Muscle layer of duodenum (tissue), 2 donors: ENCODE measurements around the gene NMRK1.
A peak's percentile ranks its signal among the peaks of the same experiment; 100 is the strongest.

Experiments
- H3K27ac ChIP-seq: one replicate; pipeline ENCODE4 v1.7.0; 2013; ENCODE audit warnings: mild to moderate bottlenecking, low read length
- H3K27me3 ChIP-seq: one replicate; pipeline ENCODE4 v1.7.0; 2013; ENCODE audit warnings: low read depth, mild to moderate bottlenecking, control low read depth, low read length
- H3K36me3 ChIP-seq, 2 donors: one replicate each; pipeline ENCODE4 v1.7.0; 2013; ENCODE audit warnings: low read length in 2 of 2, control low read depth in 1 of 2, mild to moderate bottlenecking in 1 of 2; ENCODE audit not compliant: insufficient read depth in 2 of 2, control insufficient read depth in 1 of 2
- H3K4me1 ChIP-seq, 2 donors: one replicate each; pipeline ENCODE4 v1.7.0; 2013; ENCODE audit warnings: low read length in 2 of 2, mild to moderate bottlenecking in 2 of 2, control low read depth in 1 of 2, moderate library complexity in 1 of 2; ENCODE audit not compliant: insufficient read depth in 2 of 2, control insufficient read depth in 1 of 2
- H3K4me3 ChIP-seq, 2 donors: one replicate each; pipeline ENCODE4 v1.7.0; 2013; ENCODE audit warnings: low read length in 2 of 2, low read depth in 1 of 2, mild to moderate bottlenecking in 1 of 2
- H3K9me3 ChIP-seq, 2 donors: one replicate each; pipeline ENCODE4 v1.7.0; 2013; ENCODE audit warnings: low read length in 2 of 2, control low read depth in 1 of 2, mild to moderate bottlenecking in 1 of 2; ENCODE audit not compliant: control insufficient read depth in 1 of 2
- donor health status: healthy.

Gene NMRK1

GRCh38 chr9:75083188-75083970 is 4.6 kb downstream of the NMRK1 start:
- Histone ChIP-seq H3K4me3 (no peak overlapping the region), H3K27me3 (no peaks in the 10 kb centered on the region), H3K36me3 (peaks cover 0 to 18% of the 10 kb centered on the region in 2 donors), H3K27ac (no peak overlapping the region), H3K4me1 (peaks cover 12 to 13% of the 10 kb centered on the region in 2 donors), H3K9me3 (no peaks in the 10 kb centered on the region)

GRCh38 chr9:75081632-75082031 is 6.3 kb downstream of the NMRK1 start:
- H3K4me1 ChIP-seq, result peaks cover 8 to 13% of the 10 kb centered on the region in 2 donors
- H3K36me3 ChIP-seq, result peaks cover 0 to 18% of the 10 kb centered on the region in 2 donors
- no peak overlapping the region for H3K4me3 ChIP-seq
- H3K9me3 ChIP-seq, result no peaks in the 10 kb centered on the region
- no peak overlapping the region for H3K27ac ChIP-seq
- no peaks in the 10 kb centered on the region for H3K27me3 ChIP-seq

- Histone ChIP-seq H3K9me3 (no peaks in the 10 kb centered on the region), H3K27me3 (no peaks in the 10 kb centered on the region), H3K36me3 (peaks cover 4 to 5% of the 10 kb centered on the region in 2 donors), H3K4me1 (no peaks in the 10 kb centered on the region), H3K4me3 (no peak overlapping the region), H3K27ac (no peak overlapping the region)
Measured at GRCh38 chr9:75072895-75073294, 15.1 kb downstream of the NMRK1 start.

- Histone ChIP-seq H3K27ac (peak overlapping the region; percentile 10), H3K4me1 (no peaks in the 10 kb centered on the region), H3K36me3 (peaks cover 4 to 12% of the 10 kb centered on the region in 2 donors), H3K27me3 (no peaks in the 10 kb centered on the region), H3K4me3 (no peak overlapping the region), H3K9me3 (no peaks in the 10 kb centered on the region)
Measured at GRCh38 chr9:75071530-75072122, 16.3 kb downstream of the NMRK1 start.

- Histone ChIP-seq H3K4me3 (no peak overlapping the region), H3K4me1 (peaks cover 0 to 7% of the 10 kb centered on the region in 2 donors), H3K9me3 (no peaks in the 10 kb centered on the region), H3K27ac (no peak overlapping the region), H3K36me3 (peaks cover 4 to 12% of the 10 kb centered on the region in 2 donors), H3K27me3 (no peaks in the 10 kb centered on the region)
Measured at GRCh38 chr9:75069171-75069570, 18.8 kb downstream of the NMRK1 start.

GRCh38 chr9:75067894-75068293 is 20.1 kb downstream of the NMRK1 start:
- H3K4me3 ChIP-seq, result no peak overlapping the region
- H3K36me3 ChIP-seq, result peaks cover 4 to 16% of the 10 kb centered on the region in 2 donors
- H3K27me3 ChIP-seq, result no peaks in the 10 kb centered on the region
- H3K4me1 ChIP-seq, result peaks cover 0 to 7% of the 10 kb centered on the region in 2 donors
- H3K27ac ChIP-seq, result no peak overlapping the region
- no peaks in the 10 kb centered on the region for H3K9me3 ChIP-seq

- no peaks in the 10 kb centered on the region for H3K9me3 ChIP-seq
Measured at GRCh38 chr9:75065510-75065909, 22.4 kb downstream of the NMRK1 start.

GRCh38 chr9:75064307-75065025 is 23.5 kb downstream of the NMRK1 start:
- Histone ChIP-seq H3K9me3 (no peaks in the 10 kb centered on the region), H3K4me3 (no peak overlapping the region), H3K27me3 (no peaks in the 10 kb centered on the region), H3K27ac (no peak overlapping the region), H3K4me1 (peaks cover 0 to 7% of the 10 kb centered on the region in 2 donors), H3K36me3 (peaks cover 8 to 22% of the 10 kb centered on the region in 2 donors)

More at GRCh38 chr9:75065510-75065909, 22.4 kb downstream of the NMRK1 start:
- H3K4me3 ChIP-seq, result no peak overlapping the region
- H3K4me1 ChIP-seq, result peaks cover 0 to 7% of the 10 kb centered on the region in 2 donors
- H3K36me3 ChIP-seq, result peaks cover 8 to 23% of the 10 kb centered on the region in 2 donors
- H3K27ac ChIP-seq, result no peak overlapping the region
- H3K27me3 ChIP-seq, result no peaks in the 10 kb centered on the region

GRCh38 chr9:75063556-75064305 is 24.2 kb downstream of the NMRK1 start:
- no peak overlapping the region for H3K27ac ChIP-seq
- peaks cover 0 to 7% of the 10 kb centered on the region in 2 donors for H3K4me1 ChIP-seq
- peaks cover 8 to 19% of the 10 kb centered on the region in 2 donors for H3K36me3 ChIP-seq
- H3K9me3 ChIP-seq, result no peaks in the 10 kb centered on the region
- H3K4me3 ChIP-seq, result no peak overlapping the region
- H3K27me3 ChIP-seq, result no peaks in the 10 kb centered on the region

- no peak overlapping the region for H3K4me3 ChIP-seq
- no peak overlapping the region for H3K27ac ChIP-seq
- H3K27me3 ChIP-seq, result no peaks in the 10 kb centered on the region
- peaks cover 0 to 7% of the 10 kb centered on the region in 2 donors for H3K4me1 ChIP-seq
- peaks cover 5 to 11% of the 10 kb centered on the region in 2 donors for H3K36me3 ChIP-seq
- no peaks in the 10 kb centered on the region for H3K9me3 ChIP-seq
Measured at GRCh38 chr9:75061169-75061568, 26.8 kb downstream of the NMRK1 start.
